CD4-positive, alpha-beta T cell (primary cell): ENCODE data around the gene TRPC4AP. TPM values are rescaled to one million over a fixed set of nuclear protein-coding genes. Genes with fewer than 3 reads are reported as not detected.

ENCODE experiments used
- ATAC-seq: fragments of 200-7000 bp; cut with Tn5 transposase; one replicate; pipeline ENCODE4 v1.10.0; 2022; ENCODE audit warnings: mild to moderate bottlenecking; ENCODE audit not compliant: poor library complexity
- CTCF ChIA-PET: fragments of 350-600 bp; sonication (Branson Sonifier 250); formaldehyde crosslinking; loops from one replicate; lab custom pipeline; 2021; ENCODE audit warnings: antibody characterized with exemption, inconsistent platforms; lab: Charles Lee
- POLR2A ChIA-PET: fragments of 350-600 bp; sonication (Branson Sonifier 250); formaldehyde crosslinking; loops from one replicate; lab custom pipeline; 2021; ENCODE audit warnings: antibody characterized with exemption, inconsistent platforms; lab: Charles Lee
- DNase-seq, 14 experiments: peaks; one replicate each; pipeline ENCODE4 v3.0.0-alpha.2; 2013 to 2020; ENCODE audit warnings: mixed read lengths in 2 of 14
- H3K27ac ChIP-seq, 2 donors: one replicate each; pipeline versions ENCODE4 v1.5.1 to v1.7.0; 2013; ENCODE audit warnings: low read length in 2 of 2, low read depth in 1 of 2, mild to moderate bottlenecking in 1 of 2
- H3K27me3 ChIP-seq, 2 experiments: 1 replicate in 1 of 2; 2 replicates in 1 of 2; pipeline versions ENCODE4 v1.6.1 to v1.7.0; 2013; ENCODE audit warnings: low read length in 2 of 2, control low read depth in 1 of 2, mild to moderate bottlenecking in 1 of 2, moderate library complexity in 1 of 2; ENCODE audit not compliant: insufficient read depth in 2 of 2, control insufficient read depth in 1 of 2
- H3K36me3 ChIP-seq: one replicate; pipeline ENCODE4 v1.6.1; 2013; ENCODE audit warnings: low read length, control low read depth; ENCODE audit not compliant: insufficient read depth
- H3K4me1 ChIP-seq: one replicate; pipeline ENCODE4 v1.6.1; 2013; ENCODE audit warnings: low read length, control low read depth; ENCODE audit not compliant: insufficient read depth
- H3K4me3 ChIP-seq: one replicate; pipeline ENCODE4 v1.5.1; 2013; ENCODE audit warnings: mild to moderate bottlenecking, low read length, moderate library complexity
- H3K9me3 ChIP-seq, 2 experiments: 1 replicate in 1 of 2; 2 replicates in 1 of 2; pipeline versions ENCODE4 v1.6.1 to v1.7.0; 2013; ENCODE audit warnings: low read length in 2 of 2, mild to moderate bottlenecking in 2 of 2, control low read depth in 1 of 2, moderate library complexity in 1 of 2; ENCODE audit not compliant: control insufficient read depth in 1 of 2, insufficient read depth in 1 of 2
- H3K27ac Mint-ChIP-seq: one replicate; pipeline ENCODE4 v1.8.0; 2020; ENCODE audit warnings: mixed read lengths
- H3K27me3 Mint-ChIP-seq: one replicate; pipeline ENCODE4 v1.8.0; 2021; ENCODE audit warnings: mixed read lengths
- H3K36me3 Mint-ChIP-seq: one replicate; pipeline ENCODE4 v1.8.0; 2021; ENCODE audit warnings: low read depth, mixed read lengths
- H3K4me1 Mint-ChIP-seq: one replicate; pipeline ENCODE4 v1.8.0; 2021; ENCODE audit warnings: low read depth, mixed read lengths
- H3K4me3 Mint-ChIP-seq: one replicate; pipeline ENCODE4 v1.8.0; 2020; ENCODE audit warnings: mild to moderate bottlenecking, mixed read lengths
- H3K9me3 Mint-ChIP-seq: one replicate; pipeline ENCODE4 v1.8.0; 2020; ENCODE audit warnings: mixed read lengths
- CTCF ChIP-seq: fragments of 200-600 bp; IDR thresholded peaks from one replicate; pipeline ENCODE4 v1.8.0; 2022; ENCODE audit warnings: antibody characterized with exemption, mild to moderate bottlenecking
- intact Hi-C, 2 experiments: fragments of 100-400 bp; cut with DNase I in 1 of 2; cut with micrococcal nuclease in 1 of 2; formaldehyde crosslinking; loops; one replicate each; pipeline versions ENCODE4 v1.15.1 to v1.9.0; 2023 to 2025; cut with DNase I, micrococcal nuclease
- total RNA-seq, 174 experiments: library from RNA in 2 of 174; stranded (reverse) in 2 of 174; gene quantifications; one replicate each; pipeline ENCODE4 v1.2.3 and lab custom pipeline; 2021 to 2026

TRPC4AP gene
- total RNA-seq, 2 experiments from 2014 or later = 56.3 to 60.6 TPM

- no peak overlapping the region for H3K27ac Mint-ChIP-seq
These were observed 42.7 kb downstream of the TRPC4AP start for GRCh38 chr20:35049776-35050352.

GRCh38 chr20:35048739-35049138 lies 43.9 kb downstream of the TRPC4AP start:
- ATAC-seq (no peak), DNase-seq (no peak)
- Histone ChIP-seq H3K4me3 (no peak overlapping the region), H3K27me3 (no peaks in the 10 kb centered on the region), H3K27ac (no peak overlapping the region), H3K4me1 (no peaks in the 10 kb centered on the region), H3K9me3 (no peaks in the 10 kb centered on the region), H3K36me3 (peaks cover 64% of the 10 kb centered on the region)
- H3K27me3 Mint-ChIP-seq = no peaks in the 10 kb centered on the region
- H3K4me1 Mint-ChIP-seq = no peaks in the 10 kb centered on the region
- no peaks in the 10 kb centered on the region for H3K9me3 Mint-ChIP-seq
- H3K4me3 Mint-ChIP-seq = no peak overlapping the region
- ChIA-PET CTCF (no interaction called here), POLR2A (no interaction called here)
- no peak overlapping the region for H3K27ac Mint-ChIP-seq
- TF ChIP-seq CTCF = no peak
- H3K36me3 Mint-ChIP-seq = peaks cover 75% of the 10 kb centered on the region
- intact Hi-C loops = no loop called here

More at GRCh38 chr20:35049776-35050352, 42.7 kb downstream of the TRPC4AP start:
- H3K27me3 Mint-ChIP-seq = no peaks in the 10 kb centered on the region
- no peaks in the 10 kb centered on the region for H3K9me3 ChIP-seq
- ChIA-PET POLR2A (no interaction called here), CTCF (no interaction called here)
- no peaks in the 10 kb centered on the region for H3K27me3 ChIP-seq
- no peak overlapping the region for H3K4me3 Mint-ChIP-seq
- no peak for TF ChIP-seq CTCF
- intact Hi-C loops = no loop called here
- no peaks in the 10 kb centered on the region for H3K9me3 Mint-ChIP-seq
- H3K4me1 Mint-ChIP-seq = peaks cover 2% of the 10 kb centered on the region
- peaks cover 64% of the 10 kb centered on the region for H3K36me3 ChIP-seq
- DNase-seq (no peak), ATAC-seq (no peak)
- H3K36me3 Mint-ChIP-seq = peaks cover 75% of the 10 kb centered on the region
- no peak overlapping the region for H3K27ac ChIP-seq
- no peak overlapping the region for H3K4me3 ChIP-seq
- no peaks in the 10 kb centered on the region for H3K4me1 ChIP-seq

GRCh38 chr20:35042268-35042667 lies 50.3 kb downstream of the TRPC4AP start:
- Histone ChIP-seq H3K36me3 (peaks cover 66% of the 10 kb centered on the region), H3K4me1 (no peaks in the 10 kb centered on the region), H3K4me3 (no peak overlapping the region), H3K27me3 (no peaks in the 10 kb centered on the region), H3K9me3 (no peaks in the 10 kb centered on the region), H3K27ac (no peak overlapping the region)
- ATAC-seq = no peak
- peaks cover 79% of the 10 kb centered on the region for H3K36me3 Mint-ChIP-seq
- no peaks in the 10 kb centered on the region for H3K4me1 Mint-ChIP-seq
- H3K27me3 Mint-ChIP-seq = no peaks in the 10 kb centered on the region
- H3K27ac Mint-ChIP-seq = peak overlapping the region; percentile 14
- intact Hi-C loops = no loop called here
- H3K4me3 Mint-ChIP-seq = no peak overlapping the region
- CTCF ChIA-PET = interaction anchor here (0.7 kb wide), 1 partner anchor 49 kb away, joined by 3 read pairs; no protein-coding TSS in a partner anchor
- no peak for TF ChIP-seq CTCF
- H3K9me3 Mint-ChIP-seq = no peaks in the 10 kb centered on the region
- POLR2A ChIA-PET = no interaction called here
- no peak for DNase-seq
